Endothelial cell of umbilical vein (primary cell): ENCODE measurements around the gene CEBPG. TPM values are rescaled to one million over a fixed set of nuclear protein-coding genes. Genes with fewer than 3 reads are reported as not detected.

Experiments used
- BruUV-seq: library from RNA; stranded (reverse); fragments of 400-500 nt; replicated peaks from 2 replicates; lab custom pipeline; 2021; lab: Mats Ljungman, UMichigan
- CTCF ChIA-PET: fragments of 300-600, 350-600 bp; sonication (Branson Sonifier 250); formaldehyde crosslinking; loops from one replicate; lab custom pipeline; 2021; ENCODE audit warnings: antibody characterized with exemption, inconsistent platforms; lab: Charles Lee
- POLR2A ChIA-PET: fragments of 300-600, 350-600 bp; sonication (Branson Sonifier 250); formaldehyde crosslinking; loops from one replicate; lab custom pipeline; 2021; ENCODE audit warnings: antibody characterized with exemption, inconsistent platforms; lab: Charles Lee
- DNase-seq: peaks from one replicate; pipeline ENCODE4 v3.0.0-alpha.2; 2011; ENCODE audit warnings: low read depth, low spot score
- FAIRE-seq: peaks from 2 replicates; lab custom pipeline; 2011; peaks lifted over from hg19 to GRCh38; lab: Jason Lieb, UNC
- H2AFZ ChIP-seq: 2 replicates; pipeline ENCODE4 v1.6.0; 2012; ENCODE audit warnings: low read depth, low read length, control low read depth, inconsistent platforms
- H3K27ac ChIP-seq: 2 replicates; pipeline ENCODE4 v1.5.1; 2011; ENCODE audit warnings: low read depth, mild to moderate bottlenecking, control low read depth, low read length, moderate library complexity; ENCODE audit not compliant: insufficient read depth
- H3K27me3 ChIP-seq, 2 experiments: 2 replicates each; pipeline versions ENCODE4 v1.6.0 to v1.6.1; 2011; ENCODE audit warnings: low read length in 2 of 2, mixed read lengths in 1 of 2; ENCODE audit not compliant: control insufficient read depth in 2 of 2, insufficient read depth in 2 of 2
- H3K36me3 ChIP-seq, 2 experiments: 2 replicates in 1 of 2; 3 replicates in 1 of 2; pipeline ENCODE4 v1.5.1; 2011; ENCODE audit warnings: low read length in 2 of 2, mild to moderate bottlenecking in 1 of 2, moderate library complexity in 1 of 2; ENCODE audit not compliant: control insufficient read depth in 2 of 2, insufficient read depth in 2 of 2; ENCODE audit errors: extremely low read depth in 1 of 2
- H3K4me1 ChIP-seq: 3 replicates; pipeline ENCODE4 v1.5.1; 2011; ENCODE audit warnings: mild to moderate bottlenecking, low read length; ENCODE audit not compliant: control insufficient read depth, insufficient read depth; ENCODE audit errors: extremely low read depth
- H3K4me2 ChIP-seq: 2 replicates; pipeline ENCODE4 v1.6.1; 2011; ENCODE audit warnings: low read length, control low read depth, mixed read lengths; ENCODE audit not compliant: insufficient read depth
- H3K4me3 ChIP-seq, 3 experiments: fragments of 200-600 bp in 1 of 3; sonication (generic), shearing (Covaris generic) in 1 of 3; replicated peaks in 1 of 3; 2 replicates each; pipeline ENCODE4 v1.5.1; 2011 to 2016; ENCODE audit warnings: control low read depth in 3 of 3, low read length in 3 of 3, mild to moderate bottlenecking in 2 of 3, inconsistent platforms in 1 of 3, low read depth in 1 of 3, moderate library complexity in 1 of 3; ENCODE audit not compliant: insufficient read depth in 1 of 3
- H3K79me2 ChIP-seq: 2 replicates; pipeline ENCODE4 v1.6.0; 2012; ENCODE audit warnings: low read length, inconsistent platforms; ENCODE audit not compliant: control insufficient read depth, insufficient read depth
- H3K9ac ChIP-seq: replicated peaks from 2 replicates; pipeline ENCODE3; 2011; ENCODE audit warnings: low read length, control low read depth; ENCODE audit not compliant: insufficient read depth; ENCODE audit errors: extremely low read depth
- H3K9me1 ChIP-seq: replicated peaks from 3 replicates; pipeline ENCODE4 v1.6.0; 2011; ENCODE audit warnings: mild to moderate bottlenecking, low read length; ENCODE audit not compliant: control insufficient read depth, insufficient read depth; ENCODE audit errors: extremely low read depth
- H3K9me3 ChIP-seq: replicated peaks from 2 replicates; pipeline ENCODE4 v1.5.1; 2012; ENCODE audit warnings: low read length, inconsistent platforms; ENCODE audit not compliant: control insufficient read depth, insufficient read depth
- H4K20me1 ChIP-seq: replicated peaks from 2 replicates; pipeline ENCODE3; 2011; ENCODE audit warnings: mild to moderate bottlenecking, low read length; ENCODE audit not compliant: control insufficient read depth, insufficient read depth; ENCODE audit errors: extremely low read depth
- CTCF ChIP-seq, 2 donors: IDR thresholded peaks; 1 replicate in 1 of 2; 2 replicates in 1 of 2; pipeline ENCODE4 v1.5.1; 2011; ENCODE audit warnings: low read length in 2 of 2, mild to moderate bottlenecking in 2 of 2, moderate library complexity in 2 of 2, control low read depth in 1 of 2, inconsistent platforms in 1 of 2, low read depth in 1 of 2; ENCODE audit not compliant: insufficient read depth in 1 of 2; ENCODE audit errors: extremely low read depth in 1 of 2
- EZH2 ChIP-seq: IDR thresholded peaks from 2 replicates; pipeline ENCODE4 v1.6.1; 2012; ENCODE audit warnings: borderline replicate concordance, low read depth, mild to moderate bottlenecking, moderate library complexity, low read length, inconsistent platforms; ENCODE audit not compliant: severe bottlenecking
- FOS ChIP-seq: IDR thresholded peaks from 2 replicates; pipeline ENCODE4 v1.6.1; 2011; ENCODE audit warnings: mild to moderate bottlenecking, low read length, moderate library complexity, borderline replicate concordance; ENCODE audit not compliant: insufficient read depth
- GATA2 ChIP-seq: IDR thresholded peaks from 2 replicates; pipeline ENCODE4 v1.7.0; 2011; ENCODE audit warnings: low read depth, mild to moderate bottlenecking, moderate library complexity, mixed read lengths, low read length; ENCODE audit not compliant: insufficient read length, insufficient read depth
- JUN ChIP-seq: IDR thresholded peaks from 2 replicates; pipeline ENCODE4 v1.6.1; 2011; ENCODE audit warnings: borderline replicate concordance, low read depth; ENCODE audit not compliant: insufficient read length, insufficient read depth
- MAX ChIP-seq: IDR thresholded peaks from 2 replicates; pipeline ENCODE4 v1.6.1; 2011; ENCODE audit not compliant: insufficient read depth, insufficient read length
- MYC ChIP-seq: IDR thresholded peaks from one replicate; pipeline ENCODE4 v1.6.1; 2011; ENCODE audit warnings: mild to moderate bottlenecking, low read depth, low read length
- POLR2A ChIP-seq: IDR thresholded peaks from 2 replicates; pipeline ENCODE4 v1.6.1; 2012; ENCODE audit warnings: low read depth, mild to moderate bottlenecking, control low read depth, low read length
- POLR2AphosphoS5 ChIP-seq: IDR thresholded peaks from 2 replicates; pipeline ENCODE4 v1.6.1; 2012; ENCODE audit warnings: low read depth, mild to moderate bottlenecking, control low read depth, low read length, moderate library complexity; ENCODE audit not compliant: insufficient read depth
- dilution Hi-C: fragments of 300-500 bp; cut with MboI; formaldehyde crosslinking; loops from one replicate; pipeline ENCODE4 v1.15.0; 2019; ENCODE audit warnings: low sequenced_read_pairs; ENCODE audit not compliant: extremely low pct_ligation_motif_present
- intact Hi-C: fragments of 100-400 bp; cut with micrococcal nuclease; formaldehyde crosslinking; loops from one replicate; pipeline ENCODE4 v1.10.0; 2022
- polyA plus RNA-seq, 4 experiments: library from polyadenylated mRNA; depleted of rRNA in 3 of 4; stranded (reverse) in 3 of 4; unstranded in 1 of 4; fragments of >200 nt; gene quantifications; 2 replicates each; pipeline versions ENCODE4 v1.2.1 to v1.2.3, GENCODE V29; 2011 to 2012; ENCODE audit warnings: missing spikeins in 1 of 4
- total RNA-seq: library from RNA; stranded (reverse); gene quantifications from 2 replicates; pipeline ENCODE4 v1.2.3, GENCODE V29; 2021

The CEBPG gene
- total and polyA plus RNA-seq, 2 donors (not counting 3 experiments of a cell fraction or from before 2014, with no cell fraction given): 10.2 to 24.6 TPM

GRCh38 chr19:33419788-33420130, 46.2 kb downstream of the CEBPG start:
- no peak overlapping the region for H3K4me3 ChIP-seq
- POLR2A ChIA-PET: no interaction called here

More at GRCh38 chr19:33419788-33420130, 46.2 kb downstream of the CEBPG start:
- no peak for FAIRE-seq
- no peaks in the 10 kb centered on the region for H3K9me1 ChIP-seq
- TF ChIP-seq POLR2AphosphoS5 (no peak), POLR2A (no peak), JUN (no peak), MYC (no peak), MAX (no peak), EZH2 (no peak), CTCF (IDR thresholded peaks at IDR 0.05; ENCODE audit: extremely low read depth in 1 of 2, insufficient read depth in 1 of 2, low read depth in 1 of 2, low read length in 2 of 2) (no peak), FOS (no peak), GATA2 (no peak)
- BruUV-seq: no TSS peak
- H3K27me3 ChIP-seq: no peaks in the 10 kb centered on the region
- no peak overlapping the region for H3K9ac ChIP-seq
- H4K20me1 ChIP-seq: no peaks in the 10 kb centered on the region
- H3K36me3 ChIP-seq: no peaks in the 10 kb centered on the region
- CTCF ChIA-PET: interaction anchor here (1.2 to 8.7 kb wide), 4 partner anchors 11 to 358 kb away, joined by 3 to 200 read pairs (median 14); no protein-coding TSS in a partner anchor
- H3K27ac ChIP-seq: no peak overlapping the region
- H3K9me3 ChIP-seq: no peaks in the 10 kb centered on the region
- H3K4me1 ChIP-seq: no peaks in the 10 kb centered on the region
- intact Hi-C loops (no loop called here), dilution Hi-C loops (no loop called here)
- H3K79me2 ChIP-seq: no peaks in the 10 kb centered on the region
- H2AFZ ChIP-seq: no peak overlapping the region
- DNase-seq: no peak
- no peak overlapping the region for H3K4me2 ChIP-seq
